ENCODE results near the gene BAG3.

The BAG3 gene

DNA sequence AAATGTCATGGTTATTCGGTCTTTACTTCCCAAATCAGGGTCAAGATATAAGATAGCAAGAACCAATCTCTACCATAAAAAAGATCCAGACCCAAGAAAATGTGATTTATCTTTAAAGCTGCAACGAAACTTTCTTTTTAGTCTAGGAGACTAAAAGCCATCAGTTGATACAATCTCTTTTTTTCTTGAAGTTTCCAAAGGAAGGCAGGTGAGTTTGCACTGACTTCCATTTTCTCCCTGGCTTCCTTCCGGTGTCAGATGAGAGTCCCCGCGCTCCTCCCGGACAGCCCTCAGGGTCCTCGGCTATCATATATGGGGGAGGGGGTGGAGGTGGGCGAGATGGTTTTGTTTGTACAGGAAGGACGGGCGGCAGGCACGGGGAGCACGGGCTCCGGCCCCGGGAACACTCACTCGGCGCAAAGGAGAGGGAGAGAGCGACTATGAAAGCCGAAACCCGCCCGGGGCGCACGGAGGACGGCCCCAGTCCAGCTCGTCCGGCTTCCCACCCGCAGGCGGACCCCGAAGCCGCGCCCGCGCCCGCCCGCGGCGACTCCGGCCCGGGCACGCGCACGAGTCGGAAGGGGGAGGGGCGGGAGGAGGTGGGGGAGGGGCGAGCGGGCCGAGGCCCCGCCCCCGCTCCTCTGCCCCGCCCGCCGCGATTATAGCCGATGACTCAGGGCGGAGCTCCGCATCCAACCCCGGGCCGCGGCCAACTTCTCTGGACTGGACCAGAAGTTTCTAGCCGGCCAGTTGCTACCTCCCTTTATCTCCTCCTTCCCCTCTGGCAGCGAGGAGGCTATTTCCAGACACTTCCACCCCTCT lies at the start of gene BAG3:
TSS of gene BAG3 (plus strand) at position 689 of the 822 bp plus-strand sequence. CDS start 296 bp downstream, outside the sequence.
- ChIA-PET POLR2A (interaction anchor here (0.5 to 1.7 kb wide), 8 partner anchors 10 to 619 kb away, joined by 3 to 6 read pairs (median 4); partner anchors contain the start of genes SEC23IP and TIAL1), CTCF (no interaction called here)
- no peak for TF ChIP-seq CTCF (IDR thresholded peaks at IDR 0.05; ENCODE audit: control extremely low read depth, extremely low read depth, low read depth, missing control alignments)
- DNase-seq (ENCODE audit: extremely low spot score): peak; percentile 89

GRCh38 chr10:119602241-119603095 lies 48.7 kb upstream of the BAG3 start:
- ChIA-PET CTCF (interaction anchor here (0.5 to 3.1 kb wide), 19 partner anchors 10 to 442 kb away, joined by 3 to 19 read pairs (median 4); partner anchors contain the start of genes GRK5 and RGS10), POLR2A (interaction anchor here (0.6 kb wide), 1 partner anchor 85 kb away, joined by 4 read pairs; no protein-coding TSS in a partner anchor)
- peak; percentile 59 for TF ChIP-seq CTCF (IDR thresholded peaks at IDR 0.05; ENCODE audit: control extremely low read depth, extremely low read depth, low read depth, missing control alignments)
- DNase-seq (ENCODE audit: extremely low spot score): peak; percentile 43

GRCh38 chr10:119604468-119604867 lies 46.7 kb upstream of the BAG3 start:
- CTCF ChIA-PET: interaction anchor here (1.3 to 2.7 kb wide), 2 partner anchors 8 to 12 kb away, joined by 4 to 19 read pairs; no protein-coding TSS in a partner anchor
- POLR2A ChIA-PET: interaction anchor here (0.7 kb wide), 1 partner anchor 57 kb away, joined by 4 read pairs; no protein-coding TSS in a partner anchor
- TF ChIP-seq CTCF (IDR thresholded peaks at IDR 0.05; ENCODE audit: control extremely low read depth, extremely low read depth, low read depth, missing control alignments): no peak

GRCh38 chr10:119608316-119609155 lies 42.6 kb upstream of the BAG3 start:
- peak; percentile 40 for DNase-seq (ENCODE audit: extremely low spot score)
- CTCF ChIA-PET: interaction anchor here (0.7 to 1.7 kb wide), 11 partner anchors 8 to 734 kb away, joined by 3 to 7 read pairs (median 4); no protein-coding TSS in a partner anchor
- POLR2A ChIA-PET: no interaction called here
- peak; percentile 66 for TF ChIP-seq CTCF (IDR thresholded peaks at IDR 0.05; ENCODE audit: control extremely low read depth, extremely low read depth, low read depth, missing control alignments)

More at GRCh38 chr10:119604468-119604867, 46.7 kb upstream of the BAG3 start:
- no peak for DNase-seq (ENCODE audit: extremely low spot score)

- CTCF ChIA-PET: interaction anchor here (1.7 kb wide), 1 partner anchor 250 kb away, joined by 7 read pairs; no protein-coding TSS in a partner anchor
- no peak for TF ChIP-seq CTCF (IDR thresholded peaks at IDR 0.05; ENCODE audit: control extremely low read depth, extremely low read depth, low read depth, missing control alignments)
- POLR2A ChIA-PET: no interaction called here
- no peak for DNase-seq (ENCODE audit: extremely low spot score)
Observed at GRCh38 chr10:119609516-119609915, 41.7 kb upstream of the BAG3 start.
